Measurements from ENCODE around the gene ZNHIT2.

Gene ZNHIT2

GRCh38 chr11:65127473-65128181 lies 10.1 kb upstream of the ZNHIT2 start:
- Histone ChIP-seq H3K36me3 (ENCODE audit: control insufficient read depth in 4 of 4, insufficient read depth in 4 of 4, low read length in 3 of 4) (peaks cover 11 to 82% (median 62%) of the 10 kb centered on the region in 4 experiments), H3K27me3 (replicated peaks in 2 of 5; ENCODE audit: control insufficient read depth in 4 of 5, insufficient read depth in 5 of 5, low read length in 4 of 5) (no peaks in the 10 kb centered on the region), H3K27ac (ENCODE audit: insufficient read depth in 1 of 2, low read depth in 1 of 2, low read length in 2 of 2, poor library complexity in 1 of 2, severe bottlenecking in 2 of 2) (no peak overlapping the region), H3K9me3 (ENCODE audit: control extremely low read depth in 1 of 5, control insufficient read depth in 4 of 5, insufficient read depth in 2 of 5, low read depth in 1 of 5, low read length in 4 of 5) (no peaks in the 10 kb centered on the region), H3K4me3 (ENCODE audit: control insufficient read depth in 1 of 7, extremely low read depth in 1 of 7, insufficient read depth in 4 of 7, low read depth in 2 of 7, low read length in 6 of 7) (no peak overlapping the region), H3K4me1 (ENCODE audit: control extremely low read depth in 1 of 4, control insufficient read depth in 4 of 4, insufficient read depth in 4 of 4, low read length in 3 of 4) (peaks cover 2 to 17% (median 13%) of the 10 kb centered on the region in 4 experiments)
- ChIA-PET POLR2A (interaction anchor here (1.1 kb wide), 1 partner anchor 10 kb away, joined by 5 read pairs; the partner anchor contains the start of gene ZNHIT2), CTCF (interaction anchor here (1.0 to 6.7 kb wide), 5 partner anchors 9 to 113 kb away, joined by 3 to 31 read pairs (median 4); partner anchors contain the start of genes ARL2, CAPN1 and ZNHIT2)
- no peak for DNase-seq
- 100% methylated on average over 10 of the region's 12 CpGs for WGBS (ENCODE audit: insufficient coverage)

GRCh38 chr11:65126624-65127274 lies 9.2 kb upstream of the ZNHIT2 start:
- no peak for DNase-seq
- Histone ChIP-seq H3K27ac (ENCODE audit: insufficient read depth in 1 of 2, low read depth in 1 of 2, low read length in 2 of 2, poor library complexity in 1 of 2, severe bottlenecking in 2 of 2) (peak overlapping the region in 1 of 2 experiments; percentile 43), H3K36me3 (ENCODE audit: control insufficient read depth in 4 of 4, insufficient read depth in 4 of 4, low read length in 3 of 4) (peaks cover 8 to 73% (median 58%) of the 10 kb centered on the region in 4 experiments), H3K4me3 (ENCODE audit: control insufficient read depth in 1 of 7, extremely low read depth in 1 of 7, insufficient read depth in 4 of 7, low read depth in 2 of 7, low read length in 6 of 7) (no peak overlapping the region), H3K4me1 (ENCODE audit: control extremely low read depth in 1 of 4, control insufficient read depth in 4 of 4, insufficient read depth in 4 of 4, low read length in 3 of 4) (peaks cover 2 to 11% (median 5%) of the 10 kb centered on the region in 4 experiments), H3K27me3 (replicated peaks in 2 of 5; ENCODE audit: control insufficient read depth in 4 of 5, insufficient read depth in 5 of 5, low read length in 4 of 5) (no peaks in the 10 kb centered on the region), H3K9me3 (ENCODE audit: control extremely low read depth in 1 of 5, control insufficient read depth in 4 of 5, insufficient read depth in 2 of 5, low read depth in 1 of 5, low read length in 4 of 5) (no peaks in the 10 kb centered on the region)
- ChIA-PET POLR2A (no interaction called here), CTCF (interaction anchor here (1.0 to 6.7 kb wide), 4 partner anchors 10 to 54 kb away, joined by 3 to 31 read pairs (median 3); partner anchors contain the start of genes CAPN1 and ZNHIT2)
- WGBS (ENCODE audit: insufficient coverage): 90% methylated on average over 2 of the region's 6 CpGs

GRCh38 chr11:65125197-65126056 lies 7.9 kb upstream of the ZNHIT2 start:
- DNase-seq: no peak
- WGBS (ENCODE audit: insufficient coverage): 100% methylated on average over 8 of the region's 12 CpGs
- H3K9me3 ChIP-seq (ENCODE audit: control extremely low read depth in 1 of 5, control insufficient read depth in 4 of 5, insufficient read depth in 2 of 5, low read depth in 1 of 5, low read length in 4 of 5): no peaks in the 10 kb centered on the region
- no peak overlapping the region for H3K27ac ChIP-seq (ENCODE audit: insufficient read depth in 1 of 2, low read depth in 1 of 2, low read length in 2 of 2, poor library complexity in 1 of 2, severe bottlenecking in 2 of 2)
- ChIA-PET CTCF (interaction anchor here (1.1 to 6.7 kb wide), 3 partner anchors 9 to 56 kb away, joined by 3 to 31 read pairs (median 5); partner anchors contain the start of gene CAPN1), POLR2A (interaction anchor here (0.7 kb wide), 1 partner anchor 232 kb away, joined by 3 read pairs; no protein-coding TSS in a partner anchor)
- peaks cover 7 to 20% (median 14%) of the 10 kb centered on the region in 4 experiments for H3K4me1 ChIP-seq (ENCODE audit: control extremely low read depth in 1 of 4, control insufficient read depth in 4 of 4, insufficient read depth in 4 of 4, low read length in 3 of 4)
- no peak overlapping the region for H3K4me3 ChIP-seq (ENCODE audit: control insufficient read depth in 1 of 7, extremely low read depth in 1 of 7, insufficient read depth in 4 of 7, low read depth in 2 of 7, low read length in 6 of 7)
- H3K27me3 ChIP-seq (replicated peaks in 2 of 5; ENCODE audit: control insufficient read depth in 4 of 5, insufficient read depth in 5 of 5, low read length in 4 of 5): no peaks in the 10 kb centered on the region
- H3K36me3 ChIP-seq (ENCODE audit: control insufficient read depth in 4 of 4, insufficient read depth in 4 of 4, low read length in 3 of 4): peaks cover 0 to 72% (median 49%) of the 10 kb centered on the region in 4 experiments

GRCh38 chr11:65124480-65125196 lies 7.1 kb upstream of the ZNHIT2 start:
- WGBS (ENCODE audit: insufficient coverage): 100% methylated on average over 2 of the region's 5 CpGs
- no peak overlapping the region for H3K4me3 ChIP-seq (ENCODE audit: control insufficient read depth in 1 of 7, extremely low read depth in 1 of 7, insufficient read depth in 4 of 7, low read depth in 2 of 7, low read length in 6 of 7)
- no peak for DNase-seq
- no peaks in the 10 kb centered on the region for H3K27me3 ChIP-seq (replicated peaks in 2 of 5; ENCODE audit: control insufficient read depth in 4 of 5, insufficient read depth in 5 of 5, low read length in 4 of 5)
- no peaks in the 10 kb centered on the region for H3K9me3 ChIP-seq (ENCODE audit: control extremely low read depth in 1 of 5, control insufficient read depth in 4 of 5, insufficient read depth in 2 of 5, low read depth in 1 of 5, low read length in 4 of 5)
- H3K4me1 ChIP-seq (ENCODE audit: control extremely low read depth in 1 of 4, control insufficient read depth in 4 of 4, insufficient read depth in 4 of 4, low read length in 3 of 4): peaks cover 7 to 20% (median 16%) of the 10 kb centered on the region in 4 experiments
- ChIA-PET CTCF (interaction anchor here (1.0 to 2.2 kb wide), 3 partner anchors 8 to 52 kb away, joined by 3 to 5 read pairs (median 3); partner anchors contain the start of gene SYVN1), POLR2A (interaction anchor here (0.7 kb wide), 1 partner anchor 233 kb away, joined by 3 read pairs; no protein-coding TSS in a partner anchor)
- peaks cover 4 to 72% (median 50%) of the 10 kb centered on the region in 4 experiments for H3K36me3 ChIP-seq (ENCODE audit: control insufficient read depth in 4 of 4, insufficient read depth in 4 of 4, low read length in 3 of 4)
- H3K27ac ChIP-seq (ENCODE audit: insufficient read depth in 1 of 2, low read depth in 1 of 2, low read length in 2 of 2, poor library complexity in 1 of 2, severe bottlenecking in 2 of 2): peak overlapping the region in 1 of 2 experiments; percentile 18

- peaks cover 4 to 64% (median 38%) of the 10 kb centered on the region in 4 experiments for H3K36me3 ChIP-seq (ENCODE audit: control insufficient read depth in 4 of 4, insufficient read depth in 4 of 4, low read length in 3 of 4)
- DNase-seq: peak; percentile 98 to 99 (median 99)
- POLR2A ChIA-PET: interaction anchor here (0.6 to 2.2 kb wide), 6 partner anchors 11 to 301 kb away, joined by 3 to 37 read pairs (median 4); partner anchors contain the start of genes CAPN1, NEAT1 and SYVN1
- no peaks in the 10 kb centered on the region for H3K9me3 ChIP-seq (ENCODE audit: control extremely low read depth in 1 of 5, control insufficient read depth in 4 of 5, insufficient read depth in 2 of 5, low read depth in 1 of 5, low read length in 4 of 5)
- peaks cover 7 to 24% (median 18%) of the 10 kb centered on the region in 4 experiments for H3K4me1 ChIP-seq (ENCODE audit: control extremely low read depth in 1 of 4, control insufficient read depth in 4 of 4, insufficient read depth in 4 of 4, low read length in 3 of 4)
- H3K27ac ChIP-seq (ENCODE audit: insufficient read depth in 1 of 2, low read depth in 1 of 2, low read length in 2 of 2, poor library complexity in 1 of 2, severe bottlenecking in 2 of 2): peak within 1 kb of the TSS; percentile 95 to 97
- CTCF ChIA-PET: interaction anchor here (1.1 to 4.8 kb wide), 7 partner anchors 9 to 110 kb away, joined by 4 to 35 read pairs (median 13); partner anchors contain the start of genes CAPN1, SYVN1 and TM7SF2
- H3K4me3 ChIP-seq (ENCODE audit: control insufficient read depth in 1 of 7, extremely low read depth in 1 of 7, insufficient read depth in 4 of 7, low read depth in 2 of 7, low read length in 6 of 7): peak within 1 kb of the TSS; percentile 89 to 99 (median 97)
- under 1% methylated on average over 58 of the region's 64 CpGs for WGBS (ENCODE audit: insufficient coverage)
- H3K27me3 ChIP-seq (replicated peaks in 2 of 5; ENCODE audit: control insufficient read depth in 4 of 5, insufficient read depth in 5 of 5, low read length in 4 of 5): no peaks in the 10 kb centered on the region
Observed at GRCh38 chr11:65121865-65122696, 4.6 kb upstream of the ZNHIT2 start, which contains the start of the genes FAU and MRPL49. Gene FAU, minus strand, starts transcription at chr11:65122134. Its CDS starts 321 bp downstream, at chr11:65121813. Gene MRPL49, plus strand, starts transcription at chr11:65122321. Its CDS starts 26 bp downstream, at chr11:65122347.
